Peyer's patch (tissue), 4 donors: ENCODE data around the gene TBCC. TPM values are rescaled to one million over a fixed set of nuclear protein-coding genes. Genes with fewer than 3 reads are reported as not detected.

Source experiments
- DNase-seq, 3 donors: peaks; one replicate each; pipeline ENCODE4 v3.0.0-alpha.2; 2017 to 2019
- H3K27ac ChIP-seq, 4 donors: fragments of 200-600 bp; sonication (generic); one replicate each; pipeline ENCODE4 v1.5.1; 2016 to 2019
- H3K27me3 ChIP-seq, 2 donors: fragments of 200-600 bp; sonication (generic); one replicate each; pipeline ENCODE4 v1.5.1; 2019
- H3K36me3 ChIP-seq, 3 donors: fragments of 200-600 bp; sonication (generic); one replicate each; pipeline ENCODE4 v1.5.1; 2016 to 2019
- H3K4me1 ChIP-seq, 4 donors: fragments of 200-600 bp; sonication (generic); one replicate each; pipeline ENCODE4 v1.5.1; 2016 to 2019
- H3K4me3 ChIP-seq, 4 donors: fragments of 200-600 bp; sonication (generic); 1 replicate in 3 of 4; 2 replicates in 1 of 4; pipeline ENCODE4 v1.5.1; 2016 to 2019; ENCODE audit warnings: mild to moderate bottlenecking in 1 of 4
- H3K9me3 ChIP-seq, 4 donors: fragments of 200-600 bp; sonication (generic); one replicate each; pipeline ENCODE4 v1.5.1; 2016 to 2019; ENCODE audit warnings: mild to moderate bottlenecking in 1 of 4
- CTCF ChIP-seq, 6 experiments: fragments of 450-650 bp in 4 of 6; fragments of 200-600 bp in 2 of 6; sonication (generic) in 1 of 6; IDR thresholded peaks; one replicate each; pipeline ENCODE4 v1.5.1; 2017 to 2019; ENCODE audit warnings: antibody characterized with exemption in 6 of 6, mild to moderate bottlenecking in 3 of 6, moderate library complexity in 1 of 6
- POLR2A ChIP-seq, 2 donors: fragments of 450-650 bp; IDR thresholded peaks; one replicate each; pipeline ENCODE4 v1.5.1; 2017; ENCODE audit warnings: antibody characterized with exemption in 2 of 2, mild to moderate bottlenecking in 2 of 2, moderate library complexity in 2 of 2
- total RNA-seq, 4 donors: library from RNA; depleted of rRNA; stranded (reverse); fragments of >200 nt; gene quantifications; one replicate each; pipeline ENCODE4 v1.1.0, GENCODE V29; 2016

The TBCC gene
- total RNA-seq, 4 donors from 2014 or later: 23.1 to 36.4 (median 30.7) TPM

- peak; percentile 75 to 84 (median 84) for DNase-seq
- H3K36me3 ChIP-seq: no peaks in the 10 kb centered on the region
- H3K4me3 ChIP-seq: peak overlapping the region; percentile 78 to 100 (median 94)
- H3K4me1 ChIP-seq: peaks cover 0 to 36% (median 4%) of the 10 kb centered on the region in 4 donors
- H3K27me3 ChIP-seq: no peaks in the 10 kb centered on the region
- TF ChIP-seq CTCF (IDR thresholded peaks at IDR 0.05) (no peak), POLR2A (IDR thresholded peaks at IDR 0.05) (peak; percentile 68 to 84)
- H3K9me3 ChIP-seq: no peaks in the 10 kb centered on the region
- H3K27ac ChIP-seq: peak overlapping the region; percentile 98 to 100 (median 100)
Measured at GRCh38 chr6:42782689-42783176, 36.8 kb upstream of the TBCC start.

GRCh38 chr6:42781796-42782688 lies 36.1 kb upstream of the TBCC start, which contains the start of gene BICRAL:
BICRAL (plus strand) TSS chr6:42782052; CDS start chr6:42822023, 39,971 bp downstream.
- Histone ChIP-seq H3K9me3 (no peaks in the 10 kb centered on the region), H3K36me3 (no peaks in the 10 kb centered on the region), H3K27ac (peak within 1 kb of the TSS; percentile 98 to 100 (median 100)), H3K27me3 (no peaks in the 10 kb centered on the region), H3K4me1 (peaks cover 0 to 36% (median 6%) of the 10 kb centered on the region in 4 donors), H3K4me3 (peak within 1 kb of the TSS; percentile 78 to 100 (median 94))
- peak in 1 of 2 donors; percentile 11 for TF ChIP-seq POLR2A (IDR thresholded peaks at IDR 0.05)
- no peak for TF ChIP-seq CTCF (IDR thresholded peaks at IDR 0.05)
- peak; percentile 40 to 81 (median 76) for DNase-seq

- Histone ChIP-seq H3K9me3 (no peaks in the 10 kb centered on the region), H3K4me3 (peak overlapping the region; percentile 78 to 100 (median 94)), H3K4me1 (peaks cover 0 to 30% (median 6%) of the 10 kb centered on the region in 4 donors), H3K27me3 (no peaks in the 10 kb centered on the region), H3K36me3 (no peaks in the 10 kb centered on the region), H3K27ac (peak overlapping the region; percentile 98 to 100 (median 100))
- TF ChIP-seq POLR2A (IDR thresholded peaks at IDR 0.05) (no peak), CTCF (IDR thresholded peaks at IDR 0.05) (no peak)
- DNase-seq: no peak
Measured at GRCh38 chr6:42781546-42781795, 35.6 kb upstream of the TBCC start.

GRCh38 chr6:42779521-42779920 lies 33.6 kb upstream of the TBCC start:
- Histone ChIP-seq H3K9me3 (no peaks in the 10 kb centered on the region), H3K4me3 (no peak overlapping the region), H3K36me3 (no peaks in the 10 kb centered on the region), H3K27me3 (no peaks in the 10 kb centered on the region), H3K4me1 (peaks cover 0 to 17% (median 6%) of the 10 kb centered on the region in 4 donors), H3K27ac (peak overlapping the region in 1 of 4 donors; percentile 100)
- no peak for TF ChIP-seq CTCF (IDR thresholded peaks at IDR 0.05)
- no peak for TF ChIP-seq POLR2A (IDR thresholded peaks at IDR 0.05)
- no peak for DNase-seq

- Histone ChIP-seq H3K36me3 (no peaks in the 10 kb centered on the region), H3K27ac (peak overlapping the region in 1 of 4 donors; percentile 86), H3K9me3 (no peaks in the 10 kb centered on the region), H3K27me3 (no peaks in the 10 kb centered on the region), H3K4me1 (peaks cover 0 to 17% (median 6%) of the 10 kb centered on the region in 4 donors), H3K4me3 (no peak overlapping the region)
- no peak for DNase-seq
- TF ChIP-seq CTCF (IDR thresholded peaks at IDR 0.05): no peak
- TF ChIP-seq POLR2A (IDR thresholded peaks at IDR 0.05): no peak
Measured at GRCh38 chr6:42778122-42778521, 32.2 kb upstream of the TBCC start.
